ENCODE measurements around the gene ZNF683.

Gene ZNF683

DNA sequence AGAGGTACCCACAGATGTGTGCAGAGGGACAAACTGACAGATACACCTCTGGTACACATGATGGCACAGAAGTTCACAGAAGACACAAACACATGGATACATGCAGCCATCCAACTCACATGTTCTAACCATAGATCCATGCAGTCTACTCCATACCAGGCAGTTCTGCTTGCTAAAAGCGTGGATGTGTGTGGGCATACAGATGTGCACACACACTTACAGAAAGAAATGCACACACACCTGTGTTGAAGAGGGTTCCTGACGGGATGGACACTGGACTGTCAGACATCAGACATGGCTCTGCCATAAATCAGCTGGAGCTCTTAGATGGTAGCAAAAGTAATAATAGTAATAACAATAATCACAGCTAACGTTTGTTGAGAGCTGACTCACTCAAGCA lies 48.0 kb downstream of the ZNF683 start:
- DNase-seq (ENCODE audit: low spot score): no peak
- no peak overlapping the region for H3K4me3 Mint-ChIP-seq
- no peaks in the 10 kb centered on the region for H3K27me3 Mint-ChIP-seq (ENCODE audit: low read depth)
- peaks cover 18% of the 10 kb centered on the region for H3K4me1 Mint-ChIP-seq (ENCODE audit: low read depth)
- H3K9me3 Mint-ChIP-seq: no peaks in the 10 kb centered on the region
- H3K27ac Mint-ChIP-seq: peak overlapping the region; percentile 17
- peaks cover 39% of the 10 kb centered on the region for H3K36me3 Mint-ChIP-seq (ENCODE audit: low read depth)

DNA sequence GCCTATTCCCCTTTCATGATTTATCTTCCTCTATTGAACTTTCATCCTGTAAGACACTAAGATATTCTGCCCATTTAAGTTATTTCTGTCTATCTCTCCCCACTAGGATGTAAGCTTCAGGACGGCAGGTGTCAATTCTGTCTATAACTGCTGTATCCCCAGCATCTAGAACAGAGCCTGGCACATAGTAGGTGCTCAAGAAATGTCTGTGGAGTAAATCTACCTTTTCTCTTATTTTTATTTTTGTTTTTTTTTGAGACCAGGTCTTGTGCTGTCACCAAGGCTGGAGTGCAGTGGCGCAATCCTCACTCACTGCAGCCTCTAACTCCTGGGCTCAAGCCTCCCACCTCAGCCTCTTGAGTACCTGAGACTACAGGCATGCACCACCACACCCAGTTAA lies 49.2 kb downstream of the ZNF683 start:
- H3K9me3 Mint-ChIP-seq: no peaks in the 10 kb centered on the region
- DNase-seq (ENCODE audit: low spot score): no peak
- H3K27ac Mint-ChIP-seq: no peak overlapping the region
- H3K4me1 Mint-ChIP-seq (ENCODE audit: low read depth): peaks cover 20% of the 10 kb centered on the region
- no peaks in the 10 kb centered on the region for H3K27me3 Mint-ChIP-seq (ENCODE audit: low read depth)
- H3K36me3 Mint-ChIP-seq (ENCODE audit: low read depth): peaks cover 51% of the 10 kb centered on the region
- H3K4me3 Mint-ChIP-seq: no peak overlapping the region

DNA sequence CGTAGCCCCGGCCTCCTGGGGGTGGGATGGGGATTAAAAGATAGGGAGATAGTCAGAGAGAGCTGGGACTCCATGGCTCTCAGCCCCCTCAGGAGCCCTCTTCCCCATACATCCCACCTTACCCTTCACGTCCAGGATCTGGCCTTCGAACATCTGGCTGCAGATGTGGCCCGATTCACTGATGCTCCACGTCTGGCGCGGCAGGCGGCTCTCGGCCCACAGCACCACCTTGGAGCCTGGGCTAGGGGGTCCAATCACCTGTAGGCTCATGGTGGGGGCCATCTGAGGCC lies 50.6 kb downstream of the ZNF683 start:
- Mint-ChIP-seq H3K4me1 (ENCODE audit: low read depth) (peaks cover 29% of the 10 kb centered on the region), H3K36me3 (ENCODE audit: low read depth) (peaks cover 59% of the 10 kb centered on the region), H3K27me3 (ENCODE audit: low read depth) (no peaks in the 10 kb centered on the region), H3K27ac (no peak overlapping the region), H3K4me3 (no peak overlapping the region), H3K9me3 (no peaks in the 10 kb centered on the region)
- no peak for DNase-seq (ENCODE audit: low spot score)

DNA sequence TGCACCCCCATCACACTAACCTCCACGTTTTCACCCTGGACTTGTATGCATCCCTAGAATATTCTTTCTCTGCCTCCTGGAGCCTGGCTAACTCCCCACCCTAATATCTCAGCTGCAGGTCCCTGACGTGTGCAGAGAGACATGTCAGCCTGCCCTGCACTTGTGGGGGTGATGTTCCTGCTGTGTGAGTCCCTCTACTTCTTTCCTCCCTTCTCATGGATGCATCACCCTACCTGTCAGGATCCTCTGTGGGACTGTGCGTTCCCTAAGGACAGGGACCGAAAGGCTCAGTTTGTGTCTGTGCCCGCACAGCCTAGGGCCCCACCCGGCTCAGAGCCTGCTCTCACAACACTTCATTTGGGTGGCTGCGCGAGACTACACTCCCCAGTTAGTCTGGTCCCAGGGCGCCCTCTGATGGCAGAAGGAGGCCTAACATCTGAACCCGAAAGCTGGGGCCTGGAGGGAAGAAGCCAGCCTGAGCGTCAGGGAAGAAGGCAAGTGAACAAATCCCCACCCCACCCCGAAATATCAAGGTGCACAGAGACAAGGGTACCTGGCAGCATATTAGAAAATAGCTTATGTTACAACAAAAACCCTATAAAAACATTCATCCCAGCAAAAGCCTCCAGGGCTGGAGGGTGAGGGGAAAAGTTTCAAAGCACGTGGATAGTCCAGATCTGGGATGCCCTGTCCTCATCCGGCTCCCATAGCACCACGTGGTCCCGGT lies 51.1 kb downstream of the ZNF683 start:
- no peaks in the 10 kb centered on the region for H3K27me3 Mint-ChIP-seq (ENCODE audit: low read depth)
- peaks cover 32% of the 10 kb centered on the region for H3K4me1 Mint-ChIP-seq (ENCODE audit: low read depth)
- peaks cover 59% of the 10 kb centered on the region for H3K36me3 Mint-ChIP-seq (ENCODE audit: low read depth)
- peak; percentile 86 for DNase-seq (ENCODE audit: low spot score)
- no peaks in the 10 kb centered on the region for H3K9me3 Mint-ChIP-seq
- peak overlapping the region; percentile 96 for H3K27ac Mint-ChIP-seq
- peak overlapping the region; percentile 89 for H3K4me3 Mint-ChIP-seq

DNA sequence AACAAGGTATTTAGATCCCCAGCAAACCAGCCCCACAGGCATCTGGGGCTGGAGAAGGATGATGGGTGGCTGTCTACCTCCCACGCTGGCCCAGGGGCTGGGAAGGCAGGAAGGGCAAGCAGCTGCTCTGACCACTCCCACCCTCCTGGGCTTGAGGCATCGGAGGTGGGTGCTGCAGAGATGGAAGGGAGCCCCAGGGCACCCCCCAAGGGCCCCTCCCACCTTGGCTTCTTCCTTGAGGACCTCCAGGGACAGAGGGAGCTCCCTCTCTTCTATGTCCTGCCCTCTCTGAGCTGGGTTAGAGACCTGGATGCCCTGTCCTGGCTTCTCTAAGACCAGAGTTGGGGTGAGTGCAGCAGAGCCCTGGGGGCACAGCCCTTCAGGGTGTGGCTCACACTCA lies 51.7 kb downstream of the ZNF683 start:
- H3K4me3 Mint-ChIP-seq: peak overlapping the region; percentile 92
- no peaks in the 10 kb centered on the region for H3K9me3 Mint-ChIP-seq

DNA sequence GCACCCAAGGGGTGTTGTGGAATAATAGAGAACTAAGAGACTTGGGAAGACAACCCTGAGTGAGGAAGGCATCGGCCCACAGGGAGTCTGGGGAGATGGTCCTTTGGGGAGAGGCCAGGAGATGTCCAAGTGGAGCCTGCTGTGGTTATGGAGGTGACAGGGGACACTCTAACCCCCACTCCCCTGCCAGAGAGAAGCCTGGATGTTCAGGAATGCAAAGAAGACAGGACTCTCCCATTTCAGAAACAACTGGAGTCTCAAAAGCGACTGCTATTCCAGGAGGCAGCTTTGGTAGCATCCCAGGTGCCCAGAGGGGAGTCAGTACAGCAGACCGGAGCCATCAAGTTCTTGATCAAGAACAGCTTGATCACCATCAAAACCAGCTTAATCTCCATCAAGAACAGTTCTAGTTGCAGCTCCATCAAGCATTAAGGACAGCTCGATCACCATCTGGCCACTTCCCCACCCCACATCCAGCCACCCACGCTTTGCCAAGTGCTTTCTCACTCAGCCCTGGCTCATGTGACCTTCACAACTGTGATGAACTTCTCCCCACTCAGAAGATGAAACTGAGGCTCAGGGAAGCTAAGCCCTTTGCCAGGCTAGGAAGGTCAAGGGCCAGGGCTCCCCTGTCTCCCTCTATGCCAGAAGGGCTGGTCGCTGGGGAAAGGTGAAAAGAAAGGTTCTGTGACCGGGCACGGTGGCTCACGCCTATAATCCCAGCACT lies 54.0 kb downstream of the ZNF683 start:
- H3K27ac Mint-ChIP-seq: peak overlapping the region; percentile 75
- H3K36me3 Mint-ChIP-seq (ENCODE audit: low read depth): peaks cover 50% of the 10 kb centered on the region
- peak; percentile 73 for DNase-seq (ENCODE audit: low spot score)

More for the DNA sequence above, 51.7 kb downstream of the ZNF683 start:
- Mint-ChIP-seq H3K27ac (peak overlapping the region; percentile 96), H3K4me1 (ENCODE audit: low read depth) (peaks cover 37% of the 10 kb centered on the region), H3K27me3 (ENCODE audit: low read depth) (no peaks in the 10 kb centered on the region), H3K36me3 (ENCODE audit: low read depth) (peaks cover 59% of the 10 kb centered on the region)
- DNase-seq (ENCODE audit: low spot score): no peak

DNA sequence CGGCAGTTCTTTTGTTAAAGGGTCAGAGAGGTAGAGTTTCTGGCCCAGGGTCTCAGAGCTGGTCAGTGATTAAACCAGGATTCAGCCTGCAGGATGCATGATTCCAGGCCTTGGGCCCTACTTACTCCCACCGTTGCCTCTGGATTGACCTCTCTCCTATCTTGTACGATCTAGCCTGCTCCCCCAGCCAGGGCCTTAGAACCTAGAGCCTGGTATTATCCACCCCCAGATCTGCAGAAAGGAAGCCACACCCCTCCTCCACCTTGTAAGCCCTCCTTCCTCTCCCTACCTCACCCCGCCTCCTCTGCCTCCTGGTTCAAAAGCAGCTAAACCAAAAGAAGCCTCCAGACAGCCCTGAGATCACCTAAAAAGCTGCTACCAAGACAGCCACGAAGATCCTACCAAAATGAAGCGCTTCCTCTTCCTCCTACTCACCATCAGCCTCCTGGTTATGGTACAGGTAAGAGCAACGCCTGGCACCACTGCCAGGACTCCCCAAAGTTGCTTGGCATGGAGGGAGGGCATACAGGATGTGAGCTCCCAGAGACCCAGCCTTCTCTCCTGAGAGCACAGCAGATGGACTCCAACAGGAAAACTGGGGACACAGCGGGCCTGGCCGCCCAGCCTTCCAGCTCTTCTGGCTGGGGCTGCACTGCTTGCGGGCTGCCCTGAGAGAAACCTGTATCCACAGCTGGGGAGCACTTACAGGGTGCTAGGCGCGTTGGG lies 54.8 kb downstream of the ZNF683 start, which contains the start of gene CD52:
CD52 (plus strand) TSS at position 347 of the 726 bp plus-strand sequence; CDS start at position 407, 60 bp downstream.
- Mint-ChIP-seq H3K4me1 (ENCODE audit: low read depth) (peaks cover 58% of the 10 kb centered on the region), H3K9me3 (no peaks in the 10 kb centered on the region), H3K27ac (peak within 1 kb of the TSS; percentile 75), H3K36me3 (ENCODE audit: low read depth) (peaks cover 44% of the 10 kb centered on the region), H3K4me3 (peak within 1 kb of the TSS; percentile 92), H3K27me3 (ENCODE audit: low read depth) (no peaks in the 10 kb centered on the region)
- peak; percentile 68 for DNase-seq (ENCODE audit: low spot score)

More for the DNA sequence above, 54.0 kb downstream of the ZNF683 start:
- H3K4me3 Mint-ChIP-seq: peak overlapping the region; percentile 92
- H3K9me3 Mint-ChIP-seq: no peaks in the 10 kb centered on the region
- H3K27me3 Mint-ChIP-seq (ENCODE audit: low read depth): no peaks in the 10 kb centered on the region
- peaks cover 56% of the 10 kb centered on the region for H3K4me1 Mint-ChIP-seq (ENCODE audit: low read depth)

DNA sequence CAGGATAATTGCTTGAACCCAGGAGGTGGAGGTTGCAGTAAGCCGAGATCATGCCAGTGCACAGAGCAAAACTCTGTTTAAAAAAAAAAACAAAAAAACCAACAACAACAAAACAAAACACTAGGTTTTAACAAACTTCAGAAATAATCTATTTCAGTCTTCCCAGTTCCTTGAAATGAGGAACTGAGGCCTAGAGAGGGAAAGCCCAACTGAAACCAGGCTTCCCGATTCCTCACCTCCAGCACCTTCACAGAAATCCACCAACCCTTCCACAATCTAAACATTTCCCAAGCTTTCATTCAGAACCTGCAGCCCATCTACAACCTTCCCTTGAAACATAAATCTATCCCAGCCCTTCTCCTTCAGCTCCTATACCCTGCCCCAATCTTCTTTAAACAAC lies 55.4 kb downstream of the ZNF683 start:
- H3K4me1 Mint-ChIP-seq (ENCODE audit: low read depth): peaks cover 52% of the 10 kb centered on the region
- peaks cover 39% of the 10 kb centered on the region for H3K36me3 Mint-ChIP-seq (ENCODE audit: low read depth)
- no peak for DNase-seq (ENCODE audit: low spot score)
- peak overlapping the region; percentile 75 for H3K27ac Mint-ChIP-seq
- H3K9me3 Mint-ChIP-seq: no peaks in the 10 kb centered on the region
- H3K4me3 Mint-ChIP-seq: peak overlapping the region; percentile 92
- no peaks in the 10 kb centered on the region for H3K27me3 Mint-ChIP-seq (ENCODE audit: low read depth)

DNA sequence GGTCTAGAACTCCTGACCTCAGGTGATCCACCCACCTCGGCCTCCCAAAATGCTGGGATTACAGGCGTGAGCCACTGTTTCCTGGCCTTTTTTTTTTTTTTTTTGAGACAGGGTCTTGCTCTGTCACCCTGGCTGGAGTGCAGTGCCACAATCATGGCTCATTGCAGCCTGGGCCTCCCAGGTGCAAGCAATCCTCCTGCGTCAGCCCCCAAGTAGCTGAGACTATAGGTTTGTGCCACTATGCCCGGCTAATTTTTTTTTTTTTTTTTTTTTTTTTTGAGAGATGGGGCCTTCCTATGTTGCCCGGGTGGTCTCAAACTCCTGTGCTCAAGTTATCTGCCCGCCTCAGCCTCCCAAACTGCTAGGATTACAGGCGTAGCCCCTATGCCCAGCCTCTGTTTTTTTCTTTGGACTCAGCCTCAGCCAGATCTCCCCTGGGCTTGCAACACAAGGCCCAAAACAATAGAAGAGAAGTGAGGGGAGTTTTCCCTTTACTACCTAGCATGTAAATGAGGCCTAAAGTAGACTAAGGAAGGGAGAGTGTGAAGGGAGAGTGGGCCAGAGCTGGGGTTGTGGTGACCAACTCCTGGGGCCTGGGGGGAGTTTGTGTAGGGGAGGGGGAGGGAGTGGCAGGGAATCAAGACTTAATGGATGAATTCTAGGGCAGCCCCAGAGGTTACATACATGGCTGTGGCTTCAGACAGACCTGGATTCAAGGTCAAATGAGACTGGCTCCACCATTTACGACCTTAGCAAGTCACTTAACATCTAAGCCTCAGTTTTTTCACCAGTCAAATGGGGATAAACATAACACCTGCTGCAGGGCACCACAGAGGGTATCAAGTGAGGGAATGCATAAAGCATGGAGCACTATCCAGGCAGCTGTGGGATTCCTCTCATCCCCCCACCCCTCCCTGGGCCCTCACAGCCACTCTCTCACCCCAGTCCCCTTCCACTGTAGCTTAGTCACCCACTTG lies 56.4 kb downstream of the ZNF683 start:
- H3K9me3 Mint-ChIP-seq: no peaks in the 10 kb centered on the region
- peaks cover 52% of the 10 kb centered on the region for H3K4me1 Mint-ChIP-seq (ENCODE audit: low read depth)
- H3K27ac Mint-ChIP-seq: peak overlapping the region; percentile 88
- H3K36me3 Mint-ChIP-seq (ENCODE audit: low read depth): peaks cover 32% of the 10 kb centered on the region
- no peak for DNase-seq (ENCODE audit: low spot score)
- H3K4me3 Mint-ChIP-seq: peak overlapping the region; percentile 92
- H3K27me3 Mint-ChIP-seq (ENCODE audit: low read depth): no peaks in the 10 kb centered on the region

DNA sequence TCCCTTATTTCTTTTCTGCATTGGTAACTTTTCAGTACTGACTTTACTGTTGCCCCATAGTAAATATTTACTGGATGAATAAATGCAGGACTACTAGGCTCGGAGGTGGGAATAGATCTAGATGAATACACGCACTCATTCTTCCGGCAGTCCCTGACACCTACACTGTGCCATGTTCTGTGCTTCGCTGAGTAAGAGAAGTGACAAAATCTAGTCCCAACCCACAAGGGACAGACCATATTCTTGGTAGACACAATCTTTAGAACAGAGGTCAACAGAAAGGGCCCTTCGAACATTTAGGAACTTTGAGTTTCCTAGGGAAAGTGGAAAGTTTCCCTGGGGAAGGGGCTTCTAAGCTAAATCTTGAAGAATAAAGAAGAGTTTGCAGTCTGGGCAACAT lies 58.0 kb downstream of the ZNF683 start:
- DNase-seq (ENCODE audit: low spot score): no peak
- peaks cover 46% of the 10 kb centered on the region for H3K4me1 Mint-ChIP-seq (ENCODE audit: low read depth)
- H3K27ac Mint-ChIP-seq: no peak overlapping the region
- H3K27me3 Mint-ChIP-seq (ENCODE audit: low read depth): no peaks in the 10 kb centered on the region
- H3K4me3 Mint-ChIP-seq: peak overlapping the region; percentile 27
- H3K9me3 Mint-ChIP-seq: no peaks in the 10 kb centered on the region
- H3K36me3 Mint-ChIP-seq (ENCODE audit: low read depth): peaks cover 19% of the 10 kb centered on the region
